Embryonic facial prominence (tissue), 1 donor: ENCODE data around the gene ADGRL4.
"Not testable (repeated sequence)": the region's sequence is repeated elsewhere in the genome, so short reads cannot be mapped to it uniquely, and the experiment has no call there.

ENCODE experiments used
- DNase-seq: peaks from one replicate; pipeline ENCODE4 v3.0.0-alpha.2; 2016; ENCODE audit errors: extremely low spot score

Gene ADGRL4

DNA sequence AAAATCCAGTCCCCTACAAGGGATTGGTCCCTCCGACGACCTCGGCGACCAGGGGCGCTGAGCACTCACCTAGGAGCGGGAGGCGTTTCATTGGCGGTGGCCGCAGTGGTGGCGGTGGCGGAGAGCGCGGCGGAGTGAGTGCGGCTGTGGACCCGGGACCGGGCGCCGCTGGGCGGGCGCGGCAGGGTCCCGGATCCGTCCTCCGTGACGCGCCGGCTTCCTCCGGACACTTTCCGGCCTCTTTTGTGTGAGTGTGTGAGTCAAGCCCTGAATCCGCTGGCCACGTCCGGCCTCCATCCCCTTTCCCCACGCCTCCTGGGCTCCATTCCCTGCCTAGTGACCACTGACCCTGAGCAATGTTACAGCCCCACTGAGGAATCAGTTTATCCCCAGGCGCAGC lies at the start of gene ADGRL4:
Gene ADGRL4 (minus strand): TSS at position 167 of the 400 bp plus-strand sequence. CDS start 76 bp downstream, at position 91.
- no peak for DNase-seq

DNA sequence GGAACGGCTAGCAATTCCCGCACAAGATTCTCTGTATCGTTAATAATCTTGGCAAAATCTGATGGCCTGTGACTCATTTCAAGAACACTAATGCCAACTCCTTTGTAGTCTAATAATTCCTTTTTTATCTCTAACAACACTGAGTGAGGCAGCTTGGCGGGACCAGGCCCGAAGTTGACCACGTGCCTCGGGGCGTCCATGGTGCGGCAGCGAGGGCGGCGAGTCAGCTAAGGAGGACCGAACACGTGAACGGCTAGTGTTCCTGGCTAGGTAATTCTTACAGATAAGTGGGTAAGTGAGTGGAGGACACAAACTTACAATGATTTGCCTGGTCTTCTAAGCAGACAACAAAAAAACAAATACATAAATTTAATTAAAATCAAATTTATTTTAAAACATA lies 49.3 kb upstream of the ADGRL4 start:
- DNase-seq: no peak

DNA sequence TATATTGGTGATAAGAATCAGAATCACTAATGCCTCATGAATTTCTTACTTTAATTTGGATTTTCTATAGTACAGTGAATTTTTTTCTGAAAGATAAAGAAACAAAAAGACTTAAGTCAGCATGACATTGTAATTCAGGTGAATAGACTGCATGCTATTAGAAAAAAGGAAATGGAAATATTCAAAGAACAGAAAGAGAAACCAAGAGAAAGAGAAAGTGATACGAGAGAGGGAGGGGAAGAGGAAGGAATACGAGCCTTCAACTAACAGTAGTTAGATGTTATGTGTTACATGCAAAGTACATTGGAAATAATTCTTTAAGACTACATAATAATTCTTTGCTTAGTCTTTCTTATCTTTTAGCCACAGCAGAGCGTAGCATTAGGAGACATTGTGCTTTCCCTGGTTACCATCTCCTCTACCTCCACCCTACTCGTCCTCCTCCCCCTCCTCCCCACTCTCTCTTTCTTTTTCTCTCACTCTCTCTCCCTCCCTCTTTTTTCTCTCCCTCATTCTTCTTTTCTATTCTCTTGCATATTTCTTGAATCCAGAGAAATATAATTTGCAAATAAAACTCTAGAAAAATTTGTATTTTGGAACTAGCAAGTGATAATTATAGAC lies 46.4 kb upstream of the ADGRL4 start:
- DNase-seq: no peak

DNA sequence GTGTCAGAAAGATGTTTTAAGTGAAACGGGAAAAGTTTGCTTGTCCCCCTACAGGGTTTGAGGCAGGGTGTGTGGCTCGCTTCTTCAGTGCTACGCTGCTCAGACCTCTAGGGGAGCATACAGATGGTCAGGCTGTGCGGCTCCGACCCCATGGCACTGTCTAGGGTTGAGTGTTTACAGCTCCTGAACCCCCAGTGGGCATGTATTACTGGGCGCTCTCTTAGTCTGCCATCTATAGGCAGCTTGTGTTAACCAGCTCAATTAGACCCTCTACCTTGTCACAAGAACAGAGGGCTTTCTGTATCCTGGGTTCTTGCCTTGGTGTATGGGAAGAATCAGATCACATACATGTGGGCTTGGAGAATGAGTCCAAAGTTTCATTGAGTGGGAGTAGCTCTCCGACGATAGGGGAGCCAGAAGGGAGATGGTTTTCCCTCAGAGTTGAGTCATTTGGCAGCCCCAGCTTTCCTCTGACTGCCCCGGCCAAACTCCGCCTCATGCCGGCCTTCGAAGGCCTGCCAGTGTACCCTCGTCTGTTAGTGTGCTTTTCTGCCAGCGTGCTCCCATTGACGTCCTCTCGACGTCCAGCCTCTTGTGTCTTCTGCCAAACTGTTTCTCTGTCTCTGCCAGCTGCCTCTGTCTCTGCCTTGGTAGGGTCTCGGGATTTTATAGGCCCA lies 38.6 kb upstream of the ADGRL4 start:
- DNase-seq: no peak

DNA sequence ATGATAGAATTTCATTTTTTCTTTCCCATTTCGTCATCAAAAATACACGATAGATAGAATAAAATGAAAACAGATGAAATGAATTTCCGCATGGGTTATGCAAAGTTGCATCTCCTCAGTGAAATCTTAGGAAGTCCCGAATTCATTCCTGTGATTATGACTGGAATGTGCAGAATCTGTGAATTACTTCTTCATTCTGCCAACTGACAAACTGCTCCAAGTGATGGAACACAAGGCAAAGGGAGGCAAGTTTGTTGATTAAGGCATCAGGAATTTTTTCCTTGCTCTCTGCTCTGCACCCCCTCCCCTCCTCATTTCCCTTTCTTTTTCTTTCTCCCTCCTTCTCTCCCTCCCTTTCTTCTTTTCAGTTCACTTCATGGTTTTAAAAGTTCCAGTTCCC lies 37.0 kb upstream of the ADGRL4 start:
- no peak for DNase-seq

DNA sequence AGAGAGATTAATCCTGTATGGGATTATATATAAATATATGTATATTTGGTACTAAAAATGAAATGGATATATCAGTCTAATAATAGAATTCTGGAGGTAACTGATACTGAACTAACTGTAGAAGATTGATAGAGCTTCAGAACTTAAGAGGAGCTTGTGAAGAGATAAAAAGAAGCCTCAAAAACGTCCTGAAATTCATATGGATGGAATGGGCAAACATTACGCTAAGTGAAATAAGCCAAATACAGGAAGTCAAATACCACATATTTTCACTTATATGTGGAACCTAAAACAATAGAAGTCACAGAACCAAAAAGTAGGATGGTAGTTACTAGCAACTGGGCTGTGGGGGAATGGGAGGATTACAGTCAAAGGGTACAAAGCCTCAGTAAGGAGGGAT lies 36.0 kb upstream of the ADGRL4 start:
- no peak for DNase-seq

DNA sequence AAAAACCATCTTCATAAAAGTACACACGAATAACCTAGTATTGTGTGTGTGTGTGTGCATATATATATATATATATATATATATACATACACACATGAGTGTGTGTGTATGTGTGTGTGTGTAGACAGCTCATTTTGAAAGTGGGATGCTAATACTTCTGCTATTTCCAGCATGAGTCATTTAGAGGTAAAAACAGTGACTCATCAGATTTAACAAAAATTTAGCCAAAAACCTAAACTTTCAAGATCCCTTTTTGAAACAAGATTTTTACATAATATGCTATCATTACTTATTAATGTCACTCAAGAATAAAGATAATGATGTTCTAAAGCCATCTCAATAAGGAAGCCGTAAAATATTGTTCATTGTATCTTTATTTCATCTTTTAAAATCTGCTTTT lies 35.6 kb upstream of the ADGRL4 start:
- DNase-seq: no peak

DNA sequence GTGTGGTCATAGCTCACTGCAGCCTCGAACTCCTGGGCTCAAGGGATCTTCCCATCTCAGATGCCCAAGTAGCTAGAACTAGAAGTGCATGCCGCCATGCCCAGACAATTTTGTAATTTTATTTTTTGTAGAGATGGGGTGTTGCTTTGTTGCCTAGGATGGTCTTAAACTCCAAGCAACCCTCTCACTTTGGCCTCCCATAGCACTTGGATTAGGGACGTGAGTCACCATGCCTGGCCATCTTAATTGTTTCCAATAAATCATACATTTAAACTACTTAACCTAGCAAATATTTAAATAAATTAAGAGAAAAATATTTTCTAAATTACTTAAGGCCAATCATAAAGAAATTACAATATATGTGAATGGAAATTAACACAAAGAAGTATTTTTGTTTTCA lies 35.1 kb upstream of the ADGRL4 start:
- DNase-seq: no peak

DNA sequence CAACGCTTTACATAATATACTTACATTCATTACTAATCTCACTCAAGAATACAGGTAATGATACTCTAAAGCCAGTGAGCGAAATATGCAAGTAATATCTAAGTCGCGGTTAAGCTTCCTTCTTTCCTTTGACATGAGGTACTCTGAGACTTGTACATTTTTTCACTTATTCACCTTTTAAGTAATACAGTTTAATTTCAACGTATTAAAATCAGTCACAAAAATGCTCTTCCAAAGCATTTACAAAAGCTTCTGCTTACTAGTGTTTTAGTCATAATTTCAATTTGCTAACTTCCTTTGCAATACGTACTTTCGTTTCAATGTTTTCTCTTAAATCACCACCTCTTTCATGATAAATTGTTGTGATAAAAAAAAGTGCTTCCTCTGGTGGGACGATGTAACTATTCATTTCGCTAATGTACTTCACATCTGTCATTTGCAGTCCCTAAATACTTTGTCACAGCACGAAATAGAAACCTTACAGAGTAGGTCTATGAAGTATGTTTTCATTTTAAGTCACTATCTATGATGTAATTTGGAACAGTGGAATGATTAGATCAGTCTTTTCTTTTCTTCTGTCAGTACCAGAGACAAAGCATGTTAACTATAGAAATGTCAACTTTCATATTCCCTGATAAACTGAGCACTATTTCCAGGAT lies 34.0 kb upstream of the ADGRL4 start:
- DNase-seq: no peak

DNA sequence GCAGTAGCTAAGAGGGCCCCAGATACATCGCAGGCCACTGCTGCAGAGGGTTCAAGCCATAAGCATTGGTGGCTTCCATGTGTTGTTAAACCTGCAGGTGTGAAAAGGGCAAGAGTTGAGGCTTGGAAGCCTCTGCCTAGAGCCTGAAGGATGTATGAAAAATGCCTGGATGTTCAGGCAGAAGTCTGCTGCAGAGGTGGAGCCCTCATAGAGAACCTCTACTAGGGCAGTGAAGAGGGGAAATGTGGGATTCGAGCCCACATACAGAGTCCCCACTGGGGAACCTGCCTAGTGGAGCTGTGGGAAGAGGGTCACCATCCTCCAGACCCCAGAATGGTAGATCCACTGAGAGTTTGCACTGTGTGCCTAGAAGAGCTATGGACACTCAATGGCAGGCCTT lies 30.6 kb upstream of the ADGRL4 start:
- no peak for DNase-seq

DNA sequence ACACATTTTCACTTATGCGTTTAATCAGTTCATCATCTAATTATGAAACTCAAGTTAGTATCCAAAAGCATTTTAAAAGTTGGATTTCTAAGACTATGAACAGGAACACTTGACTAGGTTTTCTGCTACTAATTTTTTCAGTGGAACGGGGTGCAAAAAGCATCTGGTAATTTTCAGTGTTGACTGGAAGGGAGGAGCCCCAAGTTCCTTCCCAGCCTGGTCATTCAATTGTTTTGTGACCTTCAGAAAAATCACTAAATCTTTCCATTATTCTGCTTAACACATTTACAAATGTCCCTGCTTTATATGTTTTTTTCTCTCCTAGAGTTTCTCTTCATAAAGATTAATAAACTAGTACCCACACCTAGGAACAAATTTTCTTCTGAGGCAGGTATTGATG lies 6.0 kb upstream of the ADGRL4 start:
- DNase-seq: no peak

DNA sequence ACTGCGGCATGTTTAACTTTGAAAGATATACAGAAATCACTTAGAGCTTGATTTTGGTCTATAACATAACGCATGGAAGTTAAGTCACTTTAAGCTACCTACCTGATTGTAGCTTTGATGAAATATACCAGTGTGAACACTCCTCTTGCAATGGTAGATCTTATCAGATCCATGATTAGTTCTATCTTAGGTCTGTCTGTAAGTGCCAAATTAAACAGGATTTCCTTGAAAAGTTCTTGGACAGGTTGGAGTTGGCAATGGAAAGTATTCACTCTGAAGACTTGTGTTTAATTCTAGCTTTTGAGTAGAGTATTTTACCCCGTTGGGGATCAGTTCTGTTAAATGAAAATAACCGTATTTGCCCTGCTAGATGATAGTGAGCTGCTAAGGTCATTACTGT lies 4.1 kb upstream of the ADGRL4 start:
- DNase-seq: no peak

DNA sequence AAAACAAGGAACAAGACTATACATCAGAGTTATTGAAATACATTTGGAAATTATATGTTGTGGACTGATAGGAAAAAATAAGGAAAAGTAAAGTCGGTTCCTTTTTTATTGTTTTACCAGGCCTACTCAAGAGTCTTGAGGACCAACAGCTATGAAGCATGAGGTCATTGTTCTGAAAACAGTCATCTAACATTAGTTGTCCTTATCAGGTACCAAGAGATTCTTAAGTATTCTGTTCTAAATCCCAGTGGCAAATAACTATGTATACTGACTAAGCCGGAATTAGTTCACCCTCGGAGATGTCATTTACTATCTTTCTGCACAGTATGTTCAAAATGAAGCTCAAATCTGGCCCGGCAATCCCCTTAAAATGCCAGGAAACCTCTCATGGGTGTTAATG lies 585 bp downstream of the ADGRL4 start:
- DNase-seq: no peak

DNA sequence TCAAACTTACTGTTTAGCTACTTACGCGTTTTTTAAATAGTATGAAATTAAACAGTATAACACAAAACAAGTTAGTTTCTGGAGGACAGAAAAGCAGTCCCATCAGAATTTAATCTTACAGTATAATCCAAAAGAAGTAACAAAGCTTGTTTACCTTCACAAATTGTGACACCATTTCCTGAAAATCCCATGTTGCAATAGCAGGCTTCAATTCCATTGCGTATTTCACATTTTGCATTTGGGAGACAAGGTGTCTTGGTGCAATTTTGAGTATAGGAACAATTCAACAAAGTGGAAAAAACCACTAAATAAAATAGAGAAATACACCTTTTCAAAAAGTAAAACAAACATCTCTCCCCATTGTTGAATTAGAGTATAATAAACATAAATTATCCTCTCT lies 1.6 kb downstream of the ADGRL4 start:
- DNase-seq: no peak

DNA sequence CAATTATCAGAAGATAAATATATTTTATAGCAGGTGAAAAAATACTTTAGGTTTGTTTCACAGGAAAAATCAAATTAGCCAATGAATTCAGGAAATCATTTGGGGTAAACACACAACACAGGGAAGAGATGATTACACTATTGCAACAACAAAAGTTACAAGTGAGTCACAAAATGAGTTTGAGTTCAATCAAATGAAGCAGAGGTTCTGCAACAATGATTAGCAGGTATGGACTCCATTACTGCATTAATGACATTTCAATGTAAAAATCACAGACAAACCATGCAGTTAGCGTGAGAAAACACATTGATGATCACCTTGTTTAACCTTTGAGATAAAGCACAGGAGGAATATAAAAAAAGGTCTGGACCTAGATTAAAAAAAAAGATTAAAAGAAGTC lies 9.7 kb downstream of the ADGRL4 start:
- DNase-seq: no peak

DNA sequence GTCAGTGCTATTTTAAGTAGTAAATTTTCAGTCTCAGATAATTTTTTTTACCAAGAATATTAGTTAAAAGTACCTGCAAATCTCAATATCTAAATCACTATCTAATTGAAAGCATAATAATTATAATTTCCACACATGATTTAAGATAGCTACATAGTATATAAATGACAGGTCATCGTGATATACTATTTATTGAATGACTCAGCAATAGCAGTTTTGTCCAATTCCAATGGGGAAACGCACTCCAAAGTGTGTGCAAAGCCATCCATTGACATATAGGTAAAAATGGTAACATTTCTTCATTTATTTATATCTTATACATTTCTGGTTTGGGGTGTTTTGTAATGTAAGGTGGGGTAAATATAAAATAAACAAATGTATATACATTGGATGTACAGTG lies 19.5 kb downstream of the ADGRL4 start:
- no peak for DNase-seq

DNA sequence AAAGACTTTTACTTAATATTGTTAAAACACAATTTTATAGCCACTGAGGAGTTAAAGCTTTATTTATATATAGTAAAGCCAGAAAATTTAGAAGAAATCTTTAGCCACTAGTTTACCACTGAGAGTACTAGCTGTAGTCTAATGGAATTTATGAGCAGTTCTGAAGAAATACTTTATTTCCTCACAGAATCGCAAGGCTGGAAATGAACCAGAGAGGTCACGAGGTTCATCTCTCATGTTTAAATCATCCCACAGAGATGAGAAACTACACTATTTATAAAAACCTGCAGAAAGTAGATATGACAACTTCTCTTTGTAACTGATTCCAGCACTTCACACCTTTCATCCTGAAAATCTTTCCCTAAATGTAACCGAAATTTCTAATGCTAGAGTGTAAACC lies 26.0 kb downstream of the ADGRL4 start:
- DNase-seq: no peak

DNA sequence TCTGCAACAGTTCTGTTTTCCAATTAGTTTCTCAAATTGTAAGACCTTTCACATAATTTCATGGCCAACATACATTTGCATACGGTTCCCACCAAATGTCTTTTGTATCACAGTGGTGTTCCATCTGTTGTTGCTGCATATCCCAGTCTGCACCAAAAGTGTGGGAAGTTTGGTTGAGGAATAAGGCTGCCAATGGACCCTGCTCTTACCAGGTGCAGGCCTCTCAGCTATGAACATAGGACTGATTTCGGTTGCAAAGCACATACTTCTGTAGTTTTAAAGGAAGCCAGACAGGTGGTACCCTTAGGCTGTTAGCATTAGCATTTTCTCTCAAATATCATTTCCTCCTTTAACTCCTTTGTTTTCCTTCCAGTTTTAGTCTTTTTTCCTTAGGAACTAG lies 33.8 kb downstream of the ADGRL4 start:
- DNase-seq: no peak

DNA sequence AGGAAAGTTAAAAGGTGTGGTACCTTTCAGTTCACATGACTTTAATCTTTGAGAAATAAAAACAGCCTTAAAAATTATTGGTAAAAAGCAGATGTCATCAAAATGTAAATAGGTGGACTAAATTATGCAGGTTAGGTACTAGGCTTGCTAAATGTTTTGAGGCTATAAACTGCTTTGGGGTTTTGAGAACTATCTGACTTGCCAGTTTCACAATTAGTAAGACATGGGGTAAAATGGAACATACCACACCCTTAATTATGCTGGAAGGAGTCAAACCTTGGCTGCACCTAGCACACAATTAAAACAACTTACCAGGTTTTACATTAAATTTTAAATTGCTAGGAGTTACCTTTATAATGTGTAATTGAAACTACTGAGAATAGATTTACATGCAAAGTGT lies 39.4 kb downstream of the ADGRL4 start:
- DNase-seq: not testable (repeated sequence)

DNA sequence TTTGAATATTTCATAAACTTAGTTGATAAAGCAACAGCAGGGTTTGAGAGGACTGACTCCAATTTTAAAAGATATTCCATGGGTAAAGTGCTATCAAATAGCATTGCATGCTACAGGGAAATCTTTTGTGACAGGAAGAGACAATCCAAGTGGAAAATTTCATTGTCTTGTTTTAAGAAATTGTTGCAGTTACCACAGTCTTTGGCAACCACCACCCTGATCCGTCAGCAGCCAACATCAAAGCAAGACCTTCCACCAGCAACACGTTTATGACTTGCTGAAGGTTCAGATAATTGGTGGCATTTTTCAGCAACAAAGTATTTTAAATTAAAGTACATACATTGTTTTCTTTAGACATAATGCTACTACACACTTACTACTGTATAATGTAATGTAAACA lies 47.8 kb downstream of the ADGRL4 start:
- no peak for DNase-seq

DNA sequence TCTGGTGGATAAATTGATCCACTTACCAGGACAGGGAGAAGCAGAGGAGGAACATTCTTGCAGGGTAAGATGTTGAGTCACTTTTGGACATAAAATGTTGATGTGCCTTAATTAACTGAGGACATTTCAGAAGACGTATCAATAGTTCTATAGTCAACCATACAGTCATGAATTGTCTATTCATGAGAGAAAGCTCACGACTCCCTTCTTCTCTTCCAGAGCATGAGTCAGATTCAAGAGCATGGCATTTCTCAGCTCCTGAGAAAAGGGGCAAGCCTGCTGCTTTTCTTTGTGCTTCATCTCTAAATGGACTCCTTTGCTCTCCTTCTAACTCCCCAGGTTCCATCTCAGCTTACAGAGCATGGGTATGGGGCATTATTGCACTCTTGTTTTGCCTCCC lies 55.7 kb downstream of the ADGRL4 start:
- no peak for DNase-seq

DNA sequence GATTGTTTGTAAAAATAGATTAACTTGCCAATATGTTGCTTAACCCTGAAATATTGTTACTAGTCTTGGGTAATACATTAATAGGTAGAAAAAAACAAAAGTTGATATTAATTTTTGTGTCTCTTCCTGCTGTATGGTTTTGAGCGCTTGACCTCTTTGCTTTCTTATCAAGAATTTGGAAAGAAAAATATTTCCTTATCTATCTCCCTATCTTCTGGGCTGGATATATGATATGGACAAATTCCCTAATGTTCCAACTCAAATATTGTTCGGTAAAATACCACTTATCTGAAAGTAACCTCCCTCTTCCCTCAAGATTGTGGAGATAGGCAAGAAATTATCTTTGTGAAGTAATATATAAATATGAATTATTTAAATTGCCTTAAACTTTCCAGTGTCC lies 57.3 kb downstream of the ADGRL4 start:
- no peak for DNase-seq

DNA sequence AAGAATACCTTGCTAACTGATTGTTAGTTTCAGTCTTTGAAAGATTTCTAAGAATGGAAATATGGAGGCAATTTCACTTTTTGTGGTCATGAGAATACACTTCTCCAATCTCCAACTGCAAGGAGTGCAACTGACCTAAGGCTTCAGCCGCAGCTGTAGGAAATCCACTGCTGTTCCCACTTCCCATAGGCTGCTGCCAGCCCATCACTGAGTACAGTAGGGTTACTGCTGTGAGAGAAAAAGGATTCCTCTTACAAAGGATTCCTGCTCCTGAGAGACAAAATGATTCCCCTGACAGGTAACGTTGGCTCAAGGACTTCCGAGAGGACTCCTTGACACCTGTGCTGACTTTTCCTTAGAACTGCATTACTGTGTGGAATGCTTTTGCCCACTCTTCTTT lies 87.4 kb downstream of the ADGRL4 start:
- no peak for DNase-seq
